HG02885 (cell line): ENCODE results near the gene KCTD5.

ENCODE experiments used
- ATAC-seq: cut with Tn5 transposase; IDR thresholded peaks from one replicate; pipeline ENCODE4 v1.9.1; 2021; ENCODE audit warnings: mild to moderate bottlenecking; ENCODE audit not compliant: unreplicated experiment, poor library complexity

KCTD5 gene

DNA sequence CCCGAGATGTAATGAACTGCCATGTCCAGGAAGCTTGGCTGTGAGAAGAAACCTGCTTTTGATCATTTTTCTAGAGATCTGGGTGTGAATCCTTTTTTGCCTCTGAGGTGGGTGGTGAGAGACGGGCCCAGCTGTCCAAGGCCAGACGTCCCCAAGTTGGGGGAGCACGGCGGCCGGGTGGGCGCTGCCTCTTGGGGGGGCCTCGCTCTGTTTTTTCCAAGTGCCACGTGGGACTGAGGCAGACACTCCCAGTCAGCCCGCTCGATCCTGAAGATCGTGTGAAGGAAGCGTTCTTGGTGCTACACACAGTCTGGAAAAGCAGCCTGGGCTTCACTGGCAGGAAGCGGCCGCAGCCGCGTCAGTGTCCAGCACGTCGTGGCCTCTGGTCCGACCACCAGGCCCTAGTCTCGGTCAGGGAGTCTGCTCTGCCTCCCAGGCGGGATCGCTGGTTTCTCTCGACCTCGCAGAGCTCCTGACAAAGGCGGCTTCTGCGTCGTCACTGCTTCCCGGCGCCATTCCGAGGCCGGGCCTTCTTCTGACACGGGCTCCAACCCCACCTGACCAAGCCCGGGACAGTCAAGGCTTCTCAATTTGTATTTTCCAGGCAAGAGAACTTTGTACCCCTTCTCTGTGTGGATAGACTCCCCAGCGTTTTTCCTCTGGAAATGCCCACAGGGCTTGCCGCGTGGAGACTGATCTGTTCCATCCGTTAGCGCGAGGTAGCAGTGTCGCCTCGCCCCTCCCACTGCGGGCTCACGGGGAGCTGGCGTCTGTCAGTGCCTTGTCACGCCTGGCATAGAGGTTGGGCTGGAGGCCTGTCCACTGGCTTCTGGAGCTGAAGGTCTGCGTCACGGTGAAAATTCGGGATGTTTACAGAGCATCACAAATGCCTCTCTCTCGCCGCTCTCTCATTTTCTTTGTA, 25.3 kb downstream of the KCTD5 start:
- no peak for ATAC-seq

DNA sequence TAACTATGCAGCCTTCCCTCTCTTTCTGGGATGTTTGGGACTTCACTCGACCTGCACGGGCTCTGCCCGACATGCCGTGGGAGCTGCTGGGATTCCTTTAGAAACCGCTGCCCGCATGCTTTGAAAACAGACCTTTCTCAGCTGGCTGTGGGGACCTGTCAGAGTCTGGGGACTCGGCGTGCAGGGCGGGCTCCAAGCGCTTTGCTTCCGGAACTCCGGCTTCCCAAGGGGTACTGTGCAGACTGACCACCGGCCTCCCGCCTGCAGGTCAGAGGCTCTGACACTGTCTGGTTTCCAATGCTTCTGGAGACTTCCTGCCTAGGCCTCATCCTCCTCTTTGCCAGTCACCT, 25.9 kb downstream of the KCTD5 start:
- no peak for ATAC-seq

DNA sequence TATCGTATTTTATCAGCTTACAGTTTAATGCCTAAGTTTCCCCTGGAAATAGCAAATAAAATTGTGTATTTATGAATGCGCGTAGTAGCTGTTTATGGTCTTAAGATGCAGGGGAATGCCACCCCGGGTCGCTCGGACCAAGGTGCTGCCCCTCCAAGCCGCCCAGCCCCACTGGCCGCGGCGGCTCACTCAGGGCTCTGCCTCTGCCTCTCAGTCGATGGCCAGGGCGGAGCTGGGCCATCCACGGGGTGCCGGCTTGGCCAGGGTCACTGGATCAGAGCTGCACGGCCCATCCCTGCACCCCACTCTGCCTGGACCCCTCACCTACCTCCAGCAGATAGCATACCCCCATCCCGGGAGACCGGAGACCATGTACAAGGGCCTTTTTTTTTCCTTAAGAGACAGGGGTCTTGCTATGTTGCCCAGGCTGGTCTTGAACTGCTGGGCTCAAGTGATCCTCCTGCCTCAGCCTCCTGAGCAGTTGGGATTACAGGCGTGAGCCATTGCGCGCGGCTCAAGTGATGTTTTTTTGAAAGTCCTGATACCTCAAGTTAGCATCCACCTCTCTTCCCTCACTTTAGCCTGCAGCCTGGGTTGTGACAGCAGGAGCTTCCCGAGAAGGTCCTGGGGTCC, 26.7 kb downstream of the KCTD5 start:
- ATAC-seq, result no peak

DNA sequence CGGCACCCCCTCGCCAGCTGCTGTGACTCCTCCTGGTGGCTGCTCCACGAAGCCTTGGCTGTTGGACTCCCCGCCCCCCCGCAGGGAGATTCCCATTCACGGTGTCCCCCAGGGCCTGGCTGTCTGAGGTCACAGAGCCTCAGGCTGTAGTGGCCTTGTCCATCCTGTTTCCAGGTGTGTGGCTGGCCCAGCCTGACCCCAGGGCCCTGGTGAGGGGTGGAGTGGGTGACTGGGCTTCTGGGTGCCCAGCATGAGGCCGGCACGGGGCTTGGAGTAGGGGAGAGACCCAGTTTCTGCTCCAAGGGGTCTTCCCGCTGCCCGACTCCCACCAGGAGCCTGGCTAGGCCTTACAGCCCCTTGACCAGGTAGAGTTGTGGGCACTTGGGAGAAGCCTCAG, 27.3 kb downstream of the KCTD5 start:
- no peak for ATAC-seq

DNA sequence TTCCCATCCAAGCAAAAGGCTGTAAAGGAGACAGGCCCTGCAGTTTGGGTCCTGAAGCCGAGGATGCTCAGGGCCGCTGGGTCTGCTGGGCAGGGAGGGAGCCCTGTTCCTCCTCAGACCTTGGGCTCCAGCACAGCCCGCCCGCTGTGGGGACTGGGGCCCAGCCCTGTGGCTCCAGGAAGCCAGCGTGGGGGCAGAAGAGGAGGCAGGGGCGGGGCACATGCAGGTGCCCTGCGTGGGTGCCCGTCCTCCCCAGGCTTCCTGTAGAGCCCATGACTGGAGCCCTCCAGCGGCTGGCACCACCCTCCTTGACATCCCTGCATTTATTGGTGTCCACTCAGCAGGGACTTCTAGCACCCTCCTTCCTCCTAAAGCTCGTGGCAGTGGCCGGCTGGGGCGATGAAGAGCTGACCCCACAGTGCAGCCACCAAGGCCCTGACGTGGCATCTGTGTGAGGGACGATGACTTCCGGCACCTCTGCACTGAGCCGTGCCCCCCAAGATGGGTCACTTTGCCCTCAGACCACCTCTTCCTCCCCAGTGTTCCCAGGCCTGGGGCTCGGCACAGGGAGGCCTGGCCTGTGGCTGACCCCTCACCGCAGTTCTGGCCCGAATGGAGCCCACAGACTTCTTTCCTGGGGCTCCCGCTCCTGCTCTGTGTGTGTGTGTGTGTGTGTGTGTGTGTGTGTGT, 27.8 kb downstream of the KCTD5 start:
- no peak for ATAC-seq

DNA sequence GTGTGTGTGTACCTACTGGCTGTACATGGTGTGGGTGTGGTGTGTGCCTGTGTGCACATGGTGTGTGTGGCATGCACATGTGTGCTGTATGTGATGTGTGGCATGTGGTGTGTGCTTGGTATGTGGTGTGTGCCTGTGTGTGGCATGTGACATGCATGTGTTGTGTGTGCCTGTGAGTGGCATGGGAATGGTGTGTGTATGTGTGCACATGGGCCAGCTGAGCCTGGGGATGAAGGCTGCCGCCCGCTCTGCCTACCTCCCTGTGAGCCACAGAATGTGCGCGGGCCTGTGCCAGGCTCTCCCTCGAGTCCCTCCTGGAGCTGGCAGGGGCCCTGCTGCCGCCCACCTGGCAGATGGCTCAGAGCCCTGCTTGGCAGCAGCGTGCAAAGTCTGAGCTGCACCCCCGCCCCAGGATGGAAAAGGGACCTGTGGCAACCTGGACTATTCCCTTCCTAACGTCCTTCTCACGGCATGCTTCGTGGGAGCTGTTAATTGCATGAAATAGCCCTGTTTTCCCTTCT, 28.4 kb downstream of the KCTD5 start:
- ATAC-seq, result no peak

DNA sequence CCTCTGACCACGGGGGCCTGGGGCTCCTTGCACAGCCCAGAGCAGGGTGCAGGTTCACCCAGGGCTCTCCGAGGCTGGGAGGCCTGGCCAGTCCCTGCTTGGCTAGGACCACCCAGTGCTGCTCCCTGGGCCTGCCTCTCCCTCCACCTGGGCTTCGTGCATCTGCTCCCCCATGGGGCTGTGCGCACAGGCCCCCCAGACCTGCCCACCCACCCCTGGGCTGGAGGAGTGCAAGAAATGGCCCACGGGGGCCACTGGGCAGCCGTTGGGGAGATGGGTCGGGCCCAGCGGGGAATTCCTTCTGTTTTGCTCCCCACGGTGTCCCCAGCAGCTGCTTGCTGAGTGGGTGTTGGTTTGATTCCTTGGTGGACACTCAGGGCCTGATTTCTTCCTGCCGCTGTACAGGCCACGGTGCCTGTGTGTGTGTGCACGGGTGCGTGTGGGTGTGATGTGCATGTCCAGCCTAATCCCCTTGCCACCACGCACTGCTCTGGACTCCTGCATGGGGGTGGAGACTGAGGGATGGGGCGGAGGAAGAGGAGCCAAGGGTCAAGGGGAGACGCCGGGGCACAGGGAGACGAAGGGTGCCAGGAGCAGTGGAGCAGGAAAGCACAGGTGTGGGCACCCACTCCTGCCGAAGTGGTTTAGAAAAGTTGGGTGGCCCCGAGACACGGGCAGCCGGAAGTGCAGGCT, 29.2 kb downstream of the KCTD5 start:
- no peak for ATAC-seq

DNA sequence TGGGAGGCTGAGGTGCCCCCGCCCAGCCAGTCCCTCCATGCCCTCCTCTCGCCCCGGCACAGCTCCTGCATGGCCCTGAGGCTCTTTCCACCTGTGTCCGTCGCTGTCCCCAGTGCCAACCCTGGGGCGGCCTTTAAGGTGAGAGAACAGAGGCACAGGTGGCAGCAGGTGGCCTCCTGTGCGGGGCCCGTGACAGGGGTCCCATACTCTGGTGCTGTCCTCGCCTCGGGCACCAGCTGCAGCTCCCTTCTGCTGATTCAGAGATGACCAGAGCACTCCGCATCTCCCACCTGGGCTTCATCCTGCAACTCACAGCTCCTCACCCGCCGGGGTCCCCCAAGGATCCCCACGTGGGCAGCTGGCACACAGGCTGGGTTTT, 29.7 kb downstream of the KCTD5 start:
- no peak for ATAC-seq

DNA sequence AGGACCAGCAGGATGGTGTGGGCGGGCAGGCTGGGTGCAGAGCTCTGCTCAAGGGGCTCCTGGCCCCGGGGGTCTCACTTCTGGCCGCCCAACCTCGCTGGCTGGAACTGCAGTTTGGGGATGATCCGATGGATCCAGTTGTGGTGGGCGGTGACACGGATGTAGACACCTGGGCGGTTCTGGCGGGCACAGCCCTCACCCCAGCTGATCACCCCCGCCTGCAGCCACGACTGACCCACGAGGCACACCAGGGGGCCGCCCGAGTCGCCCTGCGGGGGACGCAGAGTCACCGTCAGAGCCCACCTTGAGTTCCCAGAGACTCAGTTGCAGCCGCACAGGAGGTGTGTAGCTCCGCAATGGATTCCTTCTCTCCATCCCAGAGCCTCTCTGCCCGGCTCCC, 30.2 kb downstream of the KCTD5 start:
- no peak for ATAC-seq

DNA sequence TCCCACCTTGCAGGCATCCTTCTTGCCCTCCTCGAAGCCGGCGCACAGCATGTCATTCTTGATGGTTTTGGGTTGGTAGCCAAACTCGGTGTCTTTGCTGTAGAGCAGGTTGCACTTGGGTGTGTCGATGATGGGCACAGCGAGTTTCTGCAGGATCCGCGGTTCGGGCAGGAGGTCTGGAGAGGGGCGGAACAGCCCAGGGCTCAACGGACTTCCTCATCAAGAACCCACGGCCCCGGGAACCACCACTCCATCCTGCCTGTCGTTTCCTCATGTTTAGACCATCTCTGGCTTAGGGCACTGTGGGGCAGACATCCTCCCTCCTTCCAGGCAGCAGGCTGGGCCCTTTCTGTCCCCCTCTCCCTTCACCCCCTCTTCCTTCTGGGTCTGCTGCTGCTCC, 31.2 kb downstream of the KCTD5 start:
- ATAC-seq, result no peak

DNA sequence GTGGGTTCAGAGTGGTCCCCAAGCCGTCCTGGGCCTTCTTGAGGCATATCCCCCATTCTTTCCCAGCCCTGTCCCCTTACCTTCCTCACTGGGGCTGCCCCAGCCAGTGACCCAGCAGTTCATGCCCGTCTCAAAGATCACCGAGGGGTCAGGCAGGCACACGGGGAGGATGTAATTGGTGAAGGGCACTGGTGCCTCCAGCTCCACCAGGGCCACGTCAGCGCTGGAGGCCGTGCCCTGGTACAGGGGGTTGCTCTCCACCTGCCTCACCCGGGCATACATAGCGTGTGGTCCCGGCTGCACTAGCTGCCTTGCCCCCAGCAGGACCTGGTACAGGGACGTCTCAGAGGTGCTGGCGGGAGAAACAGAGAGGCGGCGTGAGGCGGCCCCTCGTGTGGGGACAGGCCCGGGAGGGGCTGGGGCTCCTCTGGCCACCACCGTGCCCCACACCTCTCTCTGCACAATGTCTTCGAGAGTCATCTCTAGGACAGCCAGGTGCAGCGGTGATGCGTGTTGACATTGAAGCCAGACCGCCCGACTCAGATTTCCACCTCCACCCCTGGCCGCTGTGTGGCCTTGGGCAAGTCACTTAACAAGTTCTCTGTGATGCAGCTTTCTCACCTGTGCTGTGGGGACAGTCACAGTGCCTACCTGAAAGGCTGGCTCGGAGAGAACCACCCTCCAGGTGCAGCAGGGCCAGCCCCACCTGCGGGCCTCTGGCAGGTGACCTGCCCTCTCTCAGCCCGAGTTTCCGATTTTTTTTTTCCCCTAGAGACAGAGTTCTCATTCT, 31.9 kb downstream of the KCTD5 start:
- ATAC-seq, result no peak

DNA sequence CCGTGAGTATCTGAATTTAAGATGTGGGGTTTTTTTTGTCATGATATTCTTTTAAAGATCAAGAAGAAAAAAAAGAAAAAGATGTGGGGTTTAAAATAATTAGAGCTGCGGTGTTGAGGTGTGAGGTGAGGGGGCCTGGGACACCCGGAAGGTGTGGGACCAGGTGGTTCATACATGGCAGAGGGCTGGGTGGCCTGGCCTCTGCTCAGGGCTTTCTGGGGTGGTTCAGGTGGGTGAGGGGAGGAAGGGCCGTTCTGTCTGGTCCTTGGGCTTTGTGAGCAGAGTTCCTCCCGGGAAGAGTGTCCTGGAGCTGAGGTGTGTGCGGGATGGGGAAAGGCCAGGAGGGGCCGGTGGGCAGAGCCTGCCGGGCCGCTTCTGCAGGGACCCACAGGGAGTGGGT, 32.7 kb downstream of the KCTD5 start:
- no peak for ATAC-seq

DNA sequence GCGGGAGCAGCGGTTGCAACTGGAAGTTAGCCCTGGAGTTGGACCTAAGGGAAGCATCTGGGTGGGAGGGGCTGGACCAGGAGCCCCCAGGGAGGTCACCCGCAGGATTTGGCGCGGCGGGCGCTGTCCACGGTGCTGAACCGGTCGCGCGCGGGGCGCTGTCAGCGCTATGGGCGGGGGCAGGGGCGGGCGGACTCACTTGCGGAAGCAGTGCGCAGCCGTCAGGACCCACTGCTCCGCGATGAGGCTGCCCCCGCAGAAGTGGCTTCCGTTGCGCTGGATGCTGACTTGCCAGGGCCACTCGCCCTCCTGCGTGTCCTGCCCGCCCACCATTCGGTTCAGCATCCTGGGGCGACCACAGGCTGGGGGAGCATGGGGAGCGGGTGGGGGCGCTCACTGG, 33.2 kb downstream of the KCTD5 start:
- no peak for ATAC-seq

DNA sequence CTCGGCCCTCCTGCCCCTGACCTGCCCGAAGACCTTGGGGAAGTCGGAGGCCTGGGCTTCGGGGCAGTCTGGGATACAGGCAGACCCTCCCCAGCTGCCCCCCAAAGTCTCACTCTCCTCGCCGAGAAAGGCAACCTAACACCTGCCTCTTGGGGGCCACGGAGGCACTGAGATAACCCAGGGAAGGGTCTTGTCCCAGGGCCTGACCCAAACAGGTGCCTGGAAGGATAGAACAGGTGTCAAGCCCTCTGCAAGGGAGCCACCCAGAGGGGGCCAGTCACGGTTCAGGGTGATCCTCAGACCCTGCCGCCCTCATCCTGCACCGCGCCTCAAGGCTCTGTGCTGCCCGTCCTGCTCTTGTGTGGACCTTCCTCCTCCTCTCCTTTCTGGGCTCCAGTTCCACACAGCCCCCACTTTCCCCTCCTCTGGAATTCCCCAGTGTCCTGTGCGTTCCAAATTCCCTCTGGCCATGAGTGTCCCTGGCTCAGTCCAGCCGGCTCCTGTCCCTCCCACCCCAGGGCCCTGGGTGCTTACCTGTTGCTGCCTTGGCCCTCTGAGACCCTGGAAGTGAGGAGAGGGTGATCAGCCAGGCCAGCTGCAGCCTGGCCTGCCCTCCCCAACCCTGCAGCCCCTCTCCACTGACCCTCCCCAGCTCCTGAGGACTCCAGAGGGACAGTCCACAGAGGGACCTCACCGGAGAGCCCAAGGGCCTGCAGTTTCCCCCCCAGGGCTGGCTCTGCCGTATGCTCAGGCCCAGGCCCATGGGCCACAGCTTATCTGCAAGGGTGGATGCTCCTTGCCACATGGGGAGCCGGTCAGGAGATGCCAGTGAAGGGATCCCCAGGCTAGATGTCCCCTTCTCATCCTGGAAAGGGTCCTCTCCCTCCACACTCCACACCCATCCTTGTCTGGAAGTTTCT, 33.9 kb downstream of the KCTD5 start:
- ATAC-seq, result no peak

DNA sequence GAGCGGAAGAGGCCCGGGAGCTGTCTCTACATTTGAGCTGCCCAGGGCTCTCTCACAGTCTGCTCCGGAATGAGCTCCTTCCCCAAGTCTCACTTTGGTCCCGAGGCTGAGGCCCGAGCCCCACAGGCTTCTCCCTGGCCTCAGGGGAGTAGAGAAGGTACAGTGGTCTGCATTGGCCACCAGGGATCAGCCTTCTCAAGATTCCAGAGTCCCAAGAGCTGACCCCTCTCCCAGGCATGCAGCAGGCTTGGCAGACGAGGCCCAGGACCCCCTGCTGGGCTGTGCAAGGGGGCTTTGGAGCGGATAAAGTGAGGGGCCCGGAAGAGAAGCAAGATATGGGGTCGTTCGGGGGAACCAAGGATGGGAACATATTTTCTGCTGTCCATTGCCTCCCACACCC, 34.6 kb downstream of the KCTD5 start:
- ATAC-seq, result no peak

DNA sequence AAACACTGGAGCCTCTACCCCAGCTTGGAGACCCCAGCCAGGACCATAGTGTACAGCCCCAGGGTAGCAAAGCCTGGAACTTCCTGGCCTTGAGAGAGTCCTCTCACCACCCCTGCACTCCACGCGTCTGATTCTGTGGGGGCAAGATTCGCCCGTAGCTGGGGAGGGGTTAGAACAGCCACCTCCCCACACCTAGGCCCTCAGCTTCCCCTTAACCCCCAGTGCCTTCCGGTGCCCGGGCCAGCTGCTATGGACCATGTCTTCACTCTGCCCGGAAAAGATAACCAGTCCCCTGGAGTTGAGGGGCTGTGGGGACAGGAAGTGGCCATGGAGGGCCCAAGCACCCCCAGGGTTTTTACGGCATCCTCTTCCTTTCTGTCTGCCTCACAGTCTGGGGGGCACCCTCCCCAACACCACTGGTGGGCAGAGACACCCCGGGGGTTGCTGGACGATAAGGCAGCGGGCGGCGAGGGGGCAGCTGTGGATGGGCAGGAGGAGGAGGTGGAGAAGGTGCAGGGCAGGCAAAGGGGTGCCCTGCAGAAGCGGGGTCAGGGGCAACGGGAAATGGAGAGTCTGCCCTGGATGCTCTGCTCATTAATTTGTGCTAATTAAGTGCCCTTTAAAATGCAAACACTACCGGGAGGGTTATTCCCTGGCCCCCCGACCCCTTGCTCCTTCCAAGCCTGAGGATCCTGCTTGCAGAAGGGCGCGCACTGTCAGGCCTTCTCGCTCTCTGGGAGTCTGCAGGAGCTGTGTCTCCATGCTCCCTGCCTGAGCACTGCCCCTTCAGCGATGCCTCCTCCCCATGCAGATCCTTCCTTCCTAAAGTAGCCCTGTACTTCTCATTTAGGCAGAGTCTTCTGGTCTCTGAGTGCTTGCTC, 35.3 kb downstream of the KCTD5 start:
- ATAC-seq, result no peak

DNA sequence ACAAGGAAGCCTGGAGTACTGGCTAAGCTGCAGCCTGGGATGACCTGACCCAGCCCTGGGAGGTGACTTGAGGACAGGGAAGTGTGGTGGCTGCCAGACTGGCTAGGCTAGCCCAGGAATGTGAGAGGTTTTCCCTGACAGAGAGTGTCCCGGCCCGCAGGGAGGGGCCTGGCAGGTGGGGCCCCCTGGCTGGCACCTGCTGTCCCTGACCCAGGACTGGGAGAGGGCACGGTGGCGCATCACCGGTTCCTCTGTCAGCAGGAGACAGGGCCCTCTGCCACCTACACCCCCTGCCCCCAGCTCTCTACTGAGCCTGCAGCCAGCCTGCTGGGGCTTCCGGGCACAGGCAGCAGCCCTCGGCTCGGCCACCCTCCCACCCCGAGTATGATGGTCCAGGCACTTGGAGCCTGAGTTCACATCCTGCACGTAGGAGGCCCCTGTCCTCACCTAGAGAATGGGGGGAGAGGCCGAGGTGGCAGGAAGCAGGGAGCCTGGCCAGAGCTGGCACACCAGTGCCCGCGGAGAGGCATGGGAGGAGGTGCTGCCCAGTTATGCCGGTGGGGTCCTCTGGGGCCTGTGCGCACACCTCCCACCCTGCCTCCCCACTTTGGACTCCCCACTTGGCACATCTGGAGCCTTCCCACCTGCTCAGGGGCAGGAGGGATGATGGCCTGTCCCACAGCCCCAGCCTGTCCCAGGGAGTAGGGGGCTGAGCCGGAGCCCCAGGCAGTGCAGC, 37.2 kb downstream of the KCTD5 start:
- ATAC-seq, result no peak
